WERI-Rb-1 (cell line): ENCODE measurements around the gene RADX.

Experiments used
- DNase-seq: peaks from one replicate; pipeline ENCODE4 v3.0.0-alpha.2; 2020
- H3K27ac ChIP-seq: fragments of 250-450 bp; sonication (Bioruptor Pico); 2 replicates; pipeline ENCODE4 v1.5.1; 2020; ENCODE audit warnings: mild to moderate bottlenecking, moderate library complexity
- H3K27me3 ChIP-seq: fragments of 250-450 bp; sonication (Bioruptor Pico); 2 replicates; pipeline ENCODE4 v1.5.1; 2021; ENCODE audit warnings: mild to moderate bottlenecking, low read depth, moderate library complexity; ENCODE audit not compliant: insufficient read depth, severe bottlenecking
- H3K36me3 ChIP-seq: fragments of 250-450 bp; sonication (Bioruptor Pico); 2 replicates; pipeline ENCODE4 v1.5.1; 2020; ENCODE audit warnings: mild to moderate bottlenecking, moderate library complexity
- H3K4me3 ChIP-seq: 2 replicates; pipeline ENCODE4 v1.5.1; 2011; ENCODE audit warnings: low read depth, mild to moderate bottlenecking, control low read depth, low read length
- H3K9me3 ChIP-seq: fragments of 250-450 bp; sonication (Bioruptor Pico); 2 replicates; pipeline ENCODE4 v1.5.1; 2021; ENCODE audit warnings: mild to moderate bottlenecking, moderate library complexity; ENCODE audit not compliant: severe bottlenecking
- CTCF ChIP-seq: IDR thresholded peaks from 2 replicates; pipeline ENCODE4 v1.5.1; 2011; ENCODE audit warnings: low read depth, mild to moderate bottlenecking, control low read depth, inconsistent platforms, low read length

RADX gene

GRCh38 chrX:106611679-106612392, at the start of gene RADX:
Gene RADX (plus strand): TSS chrX:106611978. CDS start chrX:106612081, 103 bp downstream.
- DNase-seq = peak; percentile 16
- no peak for TF ChIP-seq CTCF
- Histone ChIP-seq H3K27ac (no peak within 1 kb of the TSS), H3K27me3 (peaks cover 72% of the 10 kb centered on the region), H3K9me3 (no peaks in the 10 kb centered on the region), H3K4me3 (no peak within 1 kb of the TSS), H3K36me3 (no peaks in the 10 kb centered on the region)

GRCh38 chrX:106564986-106565385, 46.8 kb upstream of the RADX start:
- peaks cover 21% of the 10 kb centered on the region for H3K27me3 ChIP-seq
- H3K27ac ChIP-seq = no peak overlapping the region
- no peak for DNase-seq
- H3K36me3 ChIP-seq = no peaks in the 10 kb centered on the region
- H3K4me3 ChIP-seq = no peak overlapping the region
- TF ChIP-seq CTCF = no peak
- no peaks in the 10 kb centered on the region for H3K9me3 ChIP-seq

- Histone ChIP-seq H3K36me3 (no peaks in the 10 kb centered on the region), H3K9me3 (no peaks in the 10 kb centered on the region), H3K27ac (no peak overlapping the region), H3K4me3 (no peak overlapping the region), H3K27me3 (peaks cover 16% of the 10 kb centered on the region)
- no peak for TF ChIP-seq CTCF
- no peak for DNase-seq
Observed at GRCh38 chrX:106566362-106566761, 45.4 kb upstream of the RADX start.

GRCh38 chrX:106581856-106582255, 29.9 kb upstream of the RADX start:
- TF ChIP-seq CTCF = no peak
- no peak for DNase-seq
- H3K27me3 ChIP-seq = no peaks in the 10 kb centered on the region
- H3K36me3 ChIP-seq = no peaks in the 10 kb centered on the region
- H3K27ac ChIP-seq = no peak overlapping the region
- H3K9me3 ChIP-seq = peaks cover 3% of the 10 kb centered on the region
- no peak overlapping the region for H3K4me3 ChIP-seq

GRCh38 chrX:106585478-106585877, 26.3 kb upstream of the RADX start:
- Histone ChIP-seq H3K36me3 (no peaks in the 10 kb centered on the region), H3K27me3 (peaks cover 19% of the 10 kb centered on the region), H3K9me3 (no peaks in the 10 kb centered on the region), H3K4me3 (no peak overlapping the region), H3K27ac (no peak overlapping the region)
- DNase-seq = no peak
- no peak for TF ChIP-seq CTCF

GRCh38 chrX:106588801-106589200, 23.0 kb upstream of the RADX start:
- no peak for TF ChIP-seq CTCF
- Histone ChIP-seq H3K27me3 (peaks cover 32% of the 10 kb centered on the region), H3K4me3 (no peak overlapping the region), H3K27ac (no peak overlapping the region), H3K9me3 (no peaks in the 10 kb centered on the region), H3K36me3 (no peaks in the 10 kb centered on the region)
- no peak for DNase-seq
